ENCODE results near the gene FHOD3. TPM values are rescaled to one million over a fixed set of nuclear protein-coding genes. Genes with fewer than 3 reads are reported as not detected.

Gene FHOD3
- total RNA-seq, 1 donor from 2014 or later, result 346 TPM

DNA sequence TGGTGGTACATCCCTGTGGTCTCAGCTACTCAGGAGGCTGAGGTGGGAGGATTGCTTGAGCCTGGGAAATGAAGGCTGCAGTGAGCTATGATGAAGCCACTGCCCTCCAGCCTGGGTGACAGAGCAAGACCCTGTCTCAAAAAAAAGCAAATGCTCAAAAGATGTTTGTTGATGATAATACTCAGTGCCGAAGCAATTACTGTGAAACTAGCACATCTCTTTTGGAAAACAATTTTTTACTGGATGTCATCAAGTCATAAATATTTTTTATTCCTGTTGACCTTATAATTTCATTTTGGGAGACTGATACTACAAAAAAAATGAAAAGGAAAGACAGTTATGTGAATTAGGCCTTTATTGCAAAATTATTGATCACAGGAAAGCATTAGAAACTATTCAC lies 34.5 kb upstream of the FHOD3 start:
- no peaks in the 10 kb centered on the region for H3K9me3 ChIP-seq (replicated peaks)
- TF ChIP-seq, protein P1, sequence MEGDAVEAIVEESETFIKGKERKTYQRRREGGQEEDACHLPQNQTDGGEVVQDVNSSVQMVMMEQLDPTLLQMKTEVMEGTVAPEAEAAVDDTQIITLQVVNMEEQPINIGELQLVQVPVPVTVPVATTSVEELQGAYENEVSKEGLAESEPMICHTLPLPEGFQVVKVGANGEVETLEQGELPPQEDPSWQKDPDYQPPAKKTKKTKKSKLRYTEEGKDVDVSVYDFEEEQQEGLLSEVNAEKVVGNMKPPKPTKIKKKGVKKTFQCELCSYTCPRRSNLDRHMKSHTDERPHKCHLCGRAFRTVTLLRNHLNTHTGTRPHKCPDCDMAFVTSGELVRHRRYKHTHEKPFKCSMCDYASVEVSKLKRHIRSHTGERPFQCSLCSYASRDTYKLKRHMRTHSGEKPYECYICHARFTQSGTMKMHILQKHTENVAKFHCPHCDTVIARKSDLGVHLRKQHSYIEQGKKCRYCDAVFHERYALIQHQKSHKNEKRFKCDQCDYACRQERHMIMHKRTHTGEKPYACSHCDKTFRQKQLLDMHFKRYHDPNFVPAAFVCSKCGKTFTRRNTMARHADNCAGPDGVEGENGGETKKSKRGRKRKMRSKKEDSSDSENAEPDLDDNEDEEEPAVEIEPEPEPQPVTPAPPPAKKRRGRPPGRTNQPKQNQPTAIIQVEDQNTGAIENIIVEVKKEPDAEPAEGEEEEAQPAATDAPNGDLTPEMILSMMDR (IDR thresholded peaks at IDR 0.05; ENCODE audit: borderline replicate concordance), result no peak
- intact Hi-C loops (cut with micrococcal nuclease), result no loop called here
- H3K4me1 ChIP-seq, result peaks cover 11% of the 10 kb centered on the region
- no peak overlapping the region for H3K27ac ChIP-seq (replicated peaks)
- no peak overlapping the region for H3K4me3 ChIP-seq
- no peaks in the 10 kb centered on the region for H3K36me3 ChIP-seq
- DNase-seq, result no peak
- no peaks in the 10 kb centered on the region for H3K27me3 ChIP-seq (ENCODE audit: low read depth)

GRCh38 chr18:36264283-36264682 lies 33.2 kb upstream of the FHOD3 start:
- no peak for DNase-seq
- Histone ChIP-seq H3K4me3 (no peak overlapping the region), H3K9me3 (replicated peaks) (no peaks in the 10 kb centered on the region), H3K4me1 (peaks cover 11% of the 10 kb centered on the region), H3K36me3 (no peaks in the 10 kb centered on the region), H3K27me3 (ENCODE audit: low read depth) (no peaks in the 10 kb centered on the region), H3K27ac (replicated peaks) (no peak overlapping the region)
- TF ChIP-seq, protein P1 (IDR thresholded peaks at IDR 0.05; ENCODE audit: borderline replicate concordance), result no peak
- intact Hi-C loops (cut with micrococcal nuclease), result no loop called here

DNA sequence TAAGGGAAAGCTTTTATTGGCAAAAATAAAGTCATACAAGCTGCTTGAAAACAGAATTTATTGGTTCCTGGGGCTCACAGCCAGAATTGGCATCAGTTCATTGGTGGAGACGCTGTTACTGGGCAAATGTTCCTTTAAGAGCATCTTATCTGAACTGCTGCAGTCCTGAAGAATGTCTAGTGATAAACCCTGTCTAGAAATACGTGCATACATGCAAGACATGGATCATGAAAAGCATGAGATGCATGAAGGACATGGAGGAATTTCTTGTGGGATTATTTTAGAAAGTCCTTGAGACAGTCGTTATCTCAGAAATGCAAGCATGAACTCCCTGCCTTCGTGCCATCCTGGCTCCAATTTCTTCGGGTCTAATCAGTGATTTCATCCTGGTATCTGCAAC lies 32.5 kb upstream of the FHOD3 start:
- Histone ChIP-seq H3K27ac (replicated peaks) (no peak overlapping the region), H3K4me3 (no peak overlapping the region), H3K36me3 (no peaks in the 10 kb centered on the region), H3K4me1 (peaks cover 11% of the 10 kb centered on the region), H3K27me3 (ENCODE audit: low read depth) (no peaks in the 10 kb centered on the region), H3K9me3 (replicated peaks) (no peaks in the 10 kb centered on the region)
- intact Hi-C loops (cut with micrococcal nuclease), result no loop called here
- DNase-seq, result no peak
- TF ChIP-seq, protein P1 (IDR thresholded peaks at IDR 0.05; ENCODE audit: borderline replicate concordance), result no peak

GRCh38 chr18:36269157-36269556 lies 28.4 kb upstream of the FHOD3 start:
- DNase-seq, result no peak
- TF ChIP-seq, protein P1 (IDR thresholded peaks at IDR 0.05; ENCODE audit: borderline replicate concordance), result no peak
- peaks cover 10% of the 10 kb centered on the region for H3K4me1 ChIP-seq
- H3K27ac ChIP-seq (replicated peaks), result no peak overlapping the region
- H3K4me3 ChIP-seq, result no peak overlapping the region
- no peaks in the 10 kb centered on the region for H3K9me3 ChIP-seq (replicated peaks)
- intact Hi-C loops (cut with micrococcal nuclease), result no loop called here
- H3K36me3 ChIP-seq, result no peaks in the 10 kb centered on the region
- H3K27me3 ChIP-seq (ENCODE audit: low read depth), result peaks cover 4% of the 10 kb centered on the region

- intact Hi-C loops (cut with micrococcal nuclease), result no loop called here
- Histone ChIP-seq H3K9me3 (replicated peaks) (no peaks in the 10 kb centered on the region), H3K27ac (replicated peaks) (no peak overlapping the region), H3K4me1 (no peaks in the 10 kb centered on the region), H3K27me3 (ENCODE audit: low read depth) (peaks cover 8% of the 10 kb centered on the region), H3K36me3 (no peaks in the 10 kb centered on the region), H3K4me3 (no peak overlapping the region)
- TF ChIP-seq, protein P1 (IDR thresholded peaks at IDR 0.05; ENCODE audit: borderline replicate concordance), result no peak
- no peak for DNase-seq
Measured at GRCh38 chr18:36271153-36271552, 26.4 kb upstream of the FHOD3 start.

- no peak for DNase-seq
- TF ChIP-seq, protein P1 (IDR thresholded peaks at IDR 0.05; ENCODE audit: borderline replicate concordance), result no peak
- Histone ChIP-seq H3K27me3 (ENCODE audit: low read depth) (peaks cover 8% of the 10 kb centered on the region), H3K27ac (replicated peaks) (no peak overlapping the region), H3K36me3 (no peaks in the 10 kb centered on the region), H3K4me3 (no peak overlapping the region), H3K9me3 (replicated peaks) (no peaks in the 10 kb centered on the region), H3K4me1 (no peaks in the 10 kb centered on the region)
- intact Hi-C loops (cut with micrococcal nuclease), result no loop called here
Measured at GRCh38 chr18:36273347-36273746, 24.2 kb upstream of the FHOD3 start.

All from left ventricle myocardium inferior (tissue), 1 donor.